ENCODE measurements around the gene LCE1C. TPM values are rescaled to one million over a fixed set of nuclear protein-coding genes. Genes with fewer than 3 reads are reported as not detected.

LCE1C gene
- total RNA-seq, 5 donors from 2014 or later (not counting 1 experiment from before 2014, with no cell fraction given) = not detected

Other genes starting within 250 kb of the LCE1C start
- not detected for gene LCE3E, start 239.9 kb downstream of the LCE1C start, total RNA-seq
- not detected for gene LCE3D, start 226.1 kb downstream of the LCE1C start, total RNA-seq
- not detected for gene LCE3C, start 206.4 kb downstream of the LCE1C start, total RNA-seq
- not detected for gene LCE3B, start 192.8 kb downstream of the LCE1C start, total RNA-seq
- gene LCE3A, start 183.5 kb downstream of the LCE1C start, total RNA-seq = not detected
- gene LCE2D, start 143.3 kb downstream of the LCE1C start, total RNA-seq = not detected
- not detected for gene LCE2C, start 131.4 kb downstream of the LCE1C start, total RNA-seq
- not detected for gene LCE2B, start 120.5 kb downstream of the LCE1C start, total RNA-seq
- gene LCE2A, start 108.3 kb downstream of the LCE1C start, total RNA-seq = not detected
- gene LCE4A, start 98.5 kb downstream of the LCE1C start, total RNA-seq = not detected
- not detected for gene KPRP, start 48.6 kb downstream of the LCE1C start, total RNA-seq
- not detected for gene LCE1F, start 31.5 kb downstream of the LCE1C start, total RNA-seq
- gene LCE1E, start 20.4 kb downstream of the LCE1C start, total RNA-seq = not detected
- not detected for gene LCE1D, start 9.9 kb downstream of the LCE1C start, total RNA-seq
- not detected for gene LCE1B, start 5.3 kb upstream of the LCE1C start, total RNA-seq
- gene LCE1A, start 20.8 kb upstream of the LCE1C start, total RNA-seq = not detected
- gene LCE6A, start 36.2 kb upstream of the LCE1C start, total RNA-seq = not detected
- not detected for gene LCE7A, start 53.3 kb upstream of the LCE1C start, total RNA-seq
- not detected for gene SMCP, start 71.7 kb upstream of the LCE1C start, total RNA-seq
- gene IVL, start 101.9 kb upstream of the LCE1C start, total RNA-seq = not detected
- gene SPRR5, start 140.6 kb upstream of the LCE1C start, total RNA-seq = not detected
- not detected for gene SPRR4, start 164.0 kb upstream of the LCE1C start, total RNA-seq
- not detected for gene SPRR1A, start 177.4 kb upstream of the LCE1C start, total RNA-seq
- not detected for gene SPRR3, start 195.1 kb upstream of the LCE1C start, total RNA-seq
- gene SPRR1B, start 224.6 kb upstream of the LCE1C start, total RNA-seq = not detected
- gene SPRR2D, start 234.5 kb upstream of the LCE1C start, total RNA-seq = not detected

Data from T-cell (primary cell).